ENCODE measurements around the gene AMTN. TPM values are rescaled to one million over a fixed set of nuclear protein-coding genes. Genes with fewer than 3 reads are reported as not detected.
"Not testable (repeated sequence)": the region's sequence is repeated elsewhere in the genome, so short reads cannot be mapped to it uniquely, and the experiment has no call there.

AMTN gene
- total RNA-seq, 2 experiments from 2014 or later, result not detected

GRCh38 chr4:70531981-70532380 lies 13.6 kb downstream of the AMTN start:
- DNase-seq (no peak), ATAC-seq (no peak)
- H3K9me3 Mint-ChIP-seq (ENCODE audit: low read depth), result no peaks in the 10 kb centered on the region
- H3K36me3 Mint-ChIP-seq, result no peaks in the 10 kb centered on the region
- CTCF ChIA-PET, result no interaction called here
- no peaks in the 10 kb centered on the region for H3K4me1 Mint-ChIP-seq
- no peak overlapping the region for H3K27ac Mint-ChIP-seq
- peaks cover 5% of the 10 kb centered on the region for H3K27me3 Mint-ChIP-seq
- H3K4me3 Mint-ChIP-seq, result no peak overlapping the region

GRCh38 chr4:70533211-70533610 lies 14.8 kb downstream of the AMTN start:
- Mint-ChIP-seq H3K27ac (no peak overlapping the region), H3K9me3 (ENCODE audit: low read depth) (no peaks in the 10 kb centered on the region), H3K36me3 (no peaks in the 10 kb centered on the region), H3K27me3 (peaks cover 5% of the 10 kb centered on the region), H3K4me3 (no peak overlapping the region), H3K4me1 (no peaks in the 10 kb centered on the region)
- DNase-seq (no peak), ATAC-seq (no peak)
- CTCF ChIA-PET, result no interaction called here

GRCh38 chr4:70533791-70534190 lies 15.4 kb downstream of the AMTN start:
- Mint-ChIP-seq H3K4me3 (no peak overlapping the region), H3K4me1 (no peaks in the 10 kb centered on the region), H3K27me3 (peaks cover 5% of the 10 kb centered on the region), H3K27ac (no peak overlapping the region), H3K9me3 (ENCODE audit: low read depth) (no peaks in the 10 kb centered on the region), H3K36me3 (no peaks in the 10 kb centered on the region)
- ATAC-seq, result no peak
- CTCF ChIA-PET, result no interaction called here
- no peak for DNase-seq

GRCh38 chr4:70534886-70535285 lies 16.5 kb downstream of the AMTN start:
- CTCF ChIA-PET; H3K9me3 Mint-ChIP-seq (ENCODE audit: low read depth); ATAC-seq; H3K4me3 Mint-ChIP-seq; H3K27ac Mint-ChIP-seq; DNase-seq; H3K27me3 Mint-ChIP-seq; H3K36me3 Mint-ChIP-seq; H3K4me1 Mint-ChIP-seq: not testable (repeated sequence)

- no peaks in the 10 kb centered on the region for H3K4me1 Mint-ChIP-seq
- H3K36me3 Mint-ChIP-seq, result no peaks in the 10 kb centered on the region
- H3K27ac Mint-ChIP-seq, result no peak overlapping the region
- CTCF ChIA-PET, result no interaction called here
- no peak overlapping the region for H3K4me3 Mint-ChIP-seq
- H3K27me3 Mint-ChIP-seq, result peaks cover 5% of the 10 kb centered on the region
- no peak for ATAC-seq
- DNase-seq, result no peak
- H3K9me3 Mint-ChIP-seq (ENCODE audit: low read depth), result no peaks in the 10 kb centered on the region
Observed at GRCh38 chr4:70538869-70539268, 20.5 kb downstream of the AMTN start.

- H3K4me3 Mint-ChIP-seq, result no peak overlapping the region
Observed at GRCh38 chr4:70544279-70544868, 26.0 kb downstream of the AMTN start.

GRCh38 chr4:70556856-70557255 lies 38.5 kb downstream of the AMTN start:
- Mint-ChIP-seq H3K27ac (no peak overlapping the region), H3K36me3 (no peaks in the 10 kb centered on the region), H3K4me3 (no peak overlapping the region), H3K9me3 (ENCODE audit: low read depth) (no peaks in the 10 kb centered on the region), H3K4me1 (peaks cover 8% of the 10 kb centered on the region), H3K27me3 (peaks cover 1% of the 10 kb centered on the region)
- no peak for DNase-seq
- ATAC-seq, result no peak
- CTCF ChIA-PET, result no interaction called here

More at GRCh38 chr4:70544279-70544868, 26.0 kb downstream of the AMTN start:
- no peak for DNase-seq
- no peak overlapping the region for H3K27ac Mint-ChIP-seq
- peaks cover 13% of the 10 kb centered on the region for H3K27me3 Mint-ChIP-seq
- no peak for ATAC-seq
- H3K36me3 Mint-ChIP-seq, result no peaks in the 10 kb centered on the region
- no peaks in the 10 kb centered on the region for H3K4me1 Mint-ChIP-seq
- H3K9me3 Mint-ChIP-seq (ENCODE audit: low read depth), result no peaks in the 10 kb centered on the region
- CTCF ChIA-PET, result no interaction called here

- Mint-ChIP-seq H3K4me3 (no peak overlapping the region), H3K27me3 (no peaks in the 10 kb centered on the region), H3K36me3 (no peaks in the 10 kb centered on the region), H3K27ac (no peak overlapping the region), H3K4me1 (peaks cover 8% of the 10 kb centered on the region), H3K9me3 (ENCODE audit: low read depth) (no peaks in the 10 kb centered on the region)
- DNase-seq, result peak; percentile 56
- CTCF ChIA-PET, result no interaction called here
- peak; percentile 63 for ATAC-seq
Observed at GRCh38 chr4:70559211-70559830, 41.0 kb downstream of the AMTN start.

GRCh38 chr4:70559924-70560323 lies 41.6 kb downstream of the AMTN start:
- no peak for DNase-seq
- H3K36me3 Mint-ChIP-seq, result no peaks in the 10 kb centered on the region
- H3K4me1 Mint-ChIP-seq, result peaks cover 8% of the 10 kb centered on the region
- CTCF ChIA-PET, result no interaction called here
- H3K4me3 Mint-ChIP-seq, result no peak overlapping the region
- ATAC-seq, result no peak
- no peaks in the 10 kb centered on the region for H3K27me3 Mint-ChIP-seq
- H3K27ac Mint-ChIP-seq, result no peak overlapping the region
- H3K9me3 Mint-ChIP-seq (ENCODE audit: low read depth), result no peaks in the 10 kb centered on the region

GRCh38 chr4:70564033-70564432 lies 45.7 kb downstream of the AMTN start:
- no peak for ATAC-seq
- H3K27ac Mint-ChIP-seq, result no peak overlapping the region

GRCh38 chr4:70570796-70571195 lies 52.4 kb downstream of the AMTN start:
- Mint-ChIP-seq H3K4me1 (no peaks in the 10 kb centered on the region), H3K9me3 (ENCODE audit: low read depth) (no peaks in the 10 kb centered on the region), H3K27me3 (no peaks in the 10 kb centered on the region), H3K36me3 (no peaks in the 10 kb centered on the region), H3K27ac (no peak overlapping the region), H3K4me3 (no peak overlapping the region)
- no peak for ATAC-seq
- DNase-seq, result no peak
- CTCF ChIA-PET, result no interaction called here

More at GRCh38 chr4:70564033-70564432, 45.7 kb downstream of the AMTN start:
- no peak for DNase-seq
- no peaks in the 10 kb centered on the region for H3K27me3 Mint-ChIP-seq
- CTCF ChIA-PET, result no interaction called here
- H3K4me3 Mint-ChIP-seq, result no peak overlapping the region
- no peaks in the 10 kb centered on the region for H3K9me3 Mint-ChIP-seq (ENCODE audit: low read depth)
- H3K4me1 Mint-ChIP-seq, result peaks cover 4% of the 10 kb centered on the region
- no peaks in the 10 kb centered on the region for H3K36me3 Mint-ChIP-seq

- no peak overlapping the region for H3K27ac Mint-ChIP-seq
- no peaks in the 10 kb centered on the region for H3K9me3 Mint-ChIP-seq (ENCODE audit: low read depth)
- no peak overlapping the region for H3K4me3 Mint-ChIP-seq
- H3K27me3 Mint-ChIP-seq, result no peaks in the 10 kb centered on the region
- no peak for DNase-seq
- ATAC-seq, result no peak
- CTCF ChIA-PET, result no interaction called here
- H3K4me1 Mint-ChIP-seq, result no peaks in the 10 kb centered on the region
- no peaks in the 10 kb centered on the region for H3K36me3 Mint-ChIP-seq
Observed at GRCh38 chr4:70571772-70572171, 53.4 kb downstream of the AMTN start.

GRCh38 chr4:70575964-70576363 lies 57.6 kb downstream of the AMTN start:
- ATAC-seq (no peak), DNase-seq (no peak)
- H3K36me3 Mint-ChIP-seq, result no peaks in the 10 kb centered on the region
- no peak overlapping the region for H3K27ac Mint-ChIP-seq
- CTCF ChIA-PET, result no interaction called here
- H3K9me3 Mint-ChIP-seq (ENCODE audit: low read depth), result peaks cover 2% of the 10 kb centered on the region
- H3K27me3 Mint-ChIP-seq, result peaks cover 2% of the 10 kb centered on the region
- H3K4me1 Mint-ChIP-seq, result no peaks in the 10 kb centered on the region
- no peak overlapping the region for H3K4me3 Mint-ChIP-seq

GRCh38 chr4:70577220-70577927 lies 59.0 kb downstream of the AMTN start:
- H3K27me3 Mint-ChIP-seq, result peaks cover 2% of the 10 kb centered on the region
- H3K4me1 Mint-ChIP-seq, result no peaks in the 10 kb centered on the region
- no peak overlapping the region for H3K4me3 Mint-ChIP-seq
- H3K36me3 Mint-ChIP-seq, result no peaks in the 10 kb centered on the region
- CTCF ChIA-PET, result no interaction called here
- peaks cover 2% of the 10 kb centered on the region for H3K9me3 Mint-ChIP-seq (ENCODE audit: low read depth)
- no peak overlapping the region for H3K27ac Mint-ChIP-seq
- ATAC-seq (no peak), DNase-seq (no peak)
